Measurements from ENCODE around the gene GCA.

The GCA gene

GRCh38 chr2:162328424-162329157 lies 15.3 kb upstream of the GCA start:
- DNase-seq: peak; percentile 11

- DNase-seq: no peak
Measured at GRCh38 chr2:162330881-162331280, 13.1 kb upstream of the GCA start.

- DNase-seq: peak; percentile 70
Measured at GRCh38 chr2:162333968-162334367, 10.0 kb upstream of the GCA start.

- DNase-seq: no peak
Measured at GRCh38 chr2:162337868-162338267, 6.1 kb upstream of the GCA start.

- DNase-seq: no peak
Measured at GRCh38 chr2:162340822-162341221, 3.1 kb upstream of the GCA start.

DNA sequence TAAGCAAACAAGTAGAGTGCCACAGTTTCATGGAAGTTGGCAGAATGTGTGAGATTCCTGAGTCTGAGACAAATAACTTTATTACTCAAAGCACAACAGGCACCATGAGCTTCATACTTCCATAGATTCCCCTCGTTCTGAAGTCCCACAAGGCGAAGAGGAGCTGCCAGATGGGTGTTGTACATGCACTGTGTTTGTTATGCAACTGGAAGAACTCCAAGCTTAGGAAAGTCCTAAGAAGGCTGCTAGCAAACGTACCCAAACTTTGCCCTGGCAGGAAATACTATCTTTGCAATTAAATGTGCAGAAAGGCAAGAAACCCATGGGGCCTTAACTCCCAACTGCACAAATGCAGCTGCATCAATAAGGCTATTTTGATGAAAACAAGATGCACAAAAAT lies 1.6 kb upstream of the GCA start:
- no peak for DNase-seq

- no peak for DNase-seq
Measured at GRCh38 chr2:162342841-162343240, 1.1 kb upstream of the GCA start.

- no peak for DNase-seq
Measured at GRCh38 chr2:162343492-162343823, 474 bp upstream of the GCA start.

GRCh38 chr2:162344617-162344950 lies 652 bp downstream of the GCA start:
- no peak for DNase-seq

DNA sequence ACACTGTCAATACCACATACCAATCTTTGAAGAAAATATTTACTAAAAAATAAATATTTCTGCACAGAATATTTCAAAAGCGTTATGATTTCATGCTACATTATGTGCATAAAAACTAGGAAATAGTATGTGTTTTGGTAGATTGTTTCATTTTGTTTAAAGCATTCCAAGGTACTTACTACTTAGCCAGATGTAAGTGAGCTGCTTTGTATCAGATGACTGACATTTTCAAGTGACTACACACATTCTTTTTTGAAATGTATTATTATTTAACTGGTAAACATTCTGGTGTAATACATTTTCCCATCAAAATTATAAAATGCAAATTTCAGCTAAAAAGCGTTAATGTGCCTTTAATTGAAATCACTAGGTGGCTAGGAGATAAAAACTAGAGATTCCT lies 21.5 kb downstream of the GCA start:
- DNase-seq: no peak

DNA sequence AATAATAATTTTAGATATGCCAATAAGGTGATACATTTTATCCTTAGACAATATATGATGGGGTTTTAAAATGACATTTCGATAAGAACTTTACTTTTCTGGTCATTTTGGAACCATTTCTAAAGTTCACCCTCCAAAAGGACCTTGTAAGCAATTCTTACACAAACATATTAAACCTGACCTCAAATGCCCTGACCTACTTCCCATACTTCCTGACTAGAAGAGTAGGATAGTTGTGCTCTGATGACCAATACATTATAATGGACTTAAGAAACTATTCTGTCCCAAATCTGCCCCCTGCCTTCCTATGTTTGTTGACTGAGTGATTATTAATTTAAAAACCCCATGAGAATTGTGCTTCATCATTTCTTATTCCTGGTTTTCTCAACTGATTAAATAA lies 24.6 kb downstream of the GCA start:
- no peak for DNase-seq

DNA sequence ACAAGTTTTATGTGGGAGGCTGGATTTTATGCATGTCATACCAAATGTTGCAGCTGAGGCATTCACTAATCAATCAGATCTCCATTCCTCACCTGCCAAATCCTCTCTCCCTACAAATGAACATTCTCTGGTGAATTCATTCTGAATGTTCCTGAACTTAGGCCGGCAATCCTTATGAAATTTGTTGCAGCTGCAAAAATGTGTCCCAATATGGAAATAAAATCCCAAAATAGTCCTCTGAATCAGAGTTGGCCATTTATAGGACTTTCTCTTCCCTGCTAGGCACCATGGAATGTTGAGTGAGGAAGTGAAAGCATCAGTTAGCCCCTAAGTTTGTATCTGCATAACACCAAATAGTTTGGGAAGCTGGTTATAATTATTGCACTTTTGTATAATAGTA lies 25.6 kb downstream of the GCA start:
- no peak for DNase-seq

GRCh38 chr2:162370931-162371330 lies 27.0 kb downstream of the GCA start:
- DNase-seq: no peak

GRCh38 chr2:162372818-162373217 lies 28.9 kb downstream of the GCA start:
- no peak for DNase-seq

DNA sequence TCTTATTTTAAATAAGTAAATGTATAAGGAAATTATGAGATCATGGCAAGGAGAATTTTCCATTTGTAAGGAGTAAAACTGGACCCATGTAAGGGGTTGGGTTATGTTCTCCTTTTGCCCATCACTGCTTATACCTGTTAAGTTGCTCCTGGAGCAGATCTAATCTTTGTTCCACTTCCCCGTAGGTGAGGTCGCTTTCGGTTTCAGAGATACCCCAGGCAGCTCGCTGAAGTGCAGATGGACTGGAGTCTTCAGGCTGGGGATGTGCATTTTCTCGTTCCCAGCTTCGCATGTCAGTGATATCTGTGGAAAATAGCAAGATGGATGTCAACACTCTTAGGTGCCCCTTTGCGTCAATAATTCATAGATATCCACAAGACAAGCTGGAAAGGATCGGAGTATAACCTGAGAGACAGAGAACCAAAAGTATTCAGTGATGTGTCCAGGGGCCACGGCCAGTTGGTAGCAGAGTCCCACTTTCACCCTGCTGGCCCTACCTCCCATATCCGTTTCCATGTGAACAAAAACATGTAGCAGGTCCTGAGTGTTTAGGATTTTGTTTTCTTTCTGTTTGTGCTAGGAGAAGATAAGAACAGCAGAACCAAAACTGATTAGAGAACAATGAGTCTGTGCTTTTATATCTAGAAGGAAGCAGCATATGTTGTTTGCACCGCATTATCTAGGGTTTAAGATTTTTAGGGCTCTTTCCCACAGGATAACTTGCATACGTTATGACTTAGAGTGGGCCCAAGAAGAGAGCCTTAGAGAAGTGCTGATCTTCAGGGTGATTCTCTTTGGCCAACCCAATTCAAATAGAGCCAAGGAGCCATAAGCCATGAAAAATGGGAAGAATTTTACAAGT lies 36.0 kb downstream of the GCA start:
- DNase-seq: peak; percentile 76

DNA sequence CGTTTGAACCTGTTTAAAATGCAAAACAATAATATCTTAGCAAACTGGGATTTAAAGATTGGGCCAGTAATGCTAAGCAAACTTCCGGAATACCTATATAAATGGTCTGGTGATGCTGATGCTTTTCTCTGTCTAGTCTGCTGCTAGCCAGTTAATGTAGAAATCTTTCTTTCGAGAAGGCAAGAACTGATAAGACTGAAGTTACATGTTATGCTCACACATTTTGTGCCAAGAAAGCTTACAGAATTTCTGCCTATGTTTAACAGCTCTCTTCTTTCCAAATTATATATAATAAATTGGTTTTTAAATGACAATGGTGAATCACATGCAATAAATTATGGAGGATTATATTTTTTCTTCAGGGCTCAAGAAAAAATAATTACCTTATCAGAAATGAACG lies 37.9 kb downstream of the GCA start:
- peak; percentile 37 for DNase-seq

- DNase-seq: peak; percentile 53
Measured at GRCh38 chr2:162382278-162382677, 38.3 kb downstream of the GCA start.

DNA sequence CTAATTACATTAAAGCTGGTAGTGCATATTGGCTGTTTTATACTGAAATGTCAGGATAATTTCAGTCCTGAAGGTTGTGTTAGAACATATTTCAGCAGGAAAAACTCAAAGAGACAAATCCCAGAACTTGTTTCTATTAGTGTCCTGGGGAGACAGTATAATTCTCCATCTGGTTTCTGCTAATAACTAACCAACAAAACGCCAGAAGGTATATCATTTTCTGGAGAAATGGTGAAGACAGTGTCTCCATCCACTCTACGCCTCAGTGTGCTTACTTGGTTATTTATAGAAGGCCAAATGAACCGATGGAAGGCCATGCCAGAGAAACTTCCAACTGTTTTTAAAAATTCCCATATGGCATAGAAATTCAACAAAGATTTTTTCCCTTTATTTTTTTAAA lies 41.6 kb downstream of the GCA start:
- no peak for DNase-seq

- no peak for DNase-seq
Measured at GRCh38 chr2:162390801-162391200, 46.9 kb downstream of the GCA start.

DNA sequence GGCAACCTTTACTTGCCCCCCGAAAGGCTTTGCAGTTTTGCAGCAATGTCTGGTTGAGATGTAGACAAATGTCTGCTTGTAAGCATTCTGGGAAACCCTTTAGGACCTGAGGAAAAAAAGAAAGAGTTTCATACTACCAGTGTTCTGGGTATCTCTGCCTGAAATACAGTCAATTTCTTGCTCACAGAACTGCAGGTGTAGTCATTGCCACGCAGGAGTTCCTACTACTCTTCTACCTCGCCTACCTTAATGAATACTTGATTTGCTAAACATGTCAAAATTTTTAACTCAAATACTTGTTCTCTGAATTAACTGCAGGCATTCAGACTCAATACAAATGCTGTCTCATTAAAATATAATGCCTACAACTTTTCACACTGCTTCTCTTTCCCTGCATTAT lies 56.4 kb downstream of the GCA start:
- no peak for DNase-seq

- peak; percentile 23 for DNase-seq
Measured at GRCh38 chr2:162401871-162402270, 57.9 kb downstream of the GCA start.

DNA sequence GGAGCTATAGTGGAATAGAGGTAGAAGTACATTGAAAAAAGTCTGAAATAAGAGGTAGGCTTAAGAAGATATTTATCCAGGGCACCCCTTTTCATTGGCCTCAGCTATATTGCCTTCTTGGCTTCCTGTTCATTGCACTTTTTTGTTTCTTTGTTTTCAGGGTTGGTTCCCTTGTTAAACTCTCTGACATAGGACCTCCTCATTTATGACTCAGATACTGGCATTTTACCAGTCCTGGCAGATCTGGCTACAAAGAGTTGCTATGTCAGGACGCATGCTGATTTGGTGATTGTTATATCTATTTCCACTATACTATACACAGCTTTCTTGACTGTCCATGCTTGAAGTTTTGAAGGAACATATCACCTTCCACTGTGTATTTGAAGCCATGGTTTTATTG lies 60.0 kb downstream of the GCA start:
- DNase-seq: peak; percentile 46
